ENCODE results near the gene ADORA3.
A peak's percentile ranks its signal among the peaks of the same experiment; 100 is the strongest.

Gene ADORA3

DNA sequence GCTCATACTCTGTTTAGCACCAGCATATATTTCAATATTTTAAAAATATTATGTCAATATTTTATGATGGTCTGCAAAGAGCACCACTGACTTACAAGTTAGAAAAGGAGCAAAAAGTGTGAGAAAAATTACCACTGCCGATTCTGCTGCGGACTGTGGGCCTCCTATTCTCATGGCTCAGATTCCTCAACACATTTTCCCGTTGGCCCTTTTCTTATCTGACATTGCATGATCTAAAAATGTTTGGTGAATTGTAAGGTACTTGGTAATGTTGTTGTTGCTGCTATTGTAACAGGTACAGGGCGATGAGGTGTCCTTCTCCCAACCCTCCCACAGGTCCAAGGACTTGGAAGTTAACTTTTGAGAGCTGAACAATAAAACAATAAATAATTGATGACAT is 28.9 kb downstream of the ADORA3 start:
- H3K27me3 ChIP-seq (ENCODE audit: insufficient read depth, poor library complexity, severe bottlenecking), result no peaks in the 10 kb centered on the region
- TF ChIP-seq, protein P1, sequence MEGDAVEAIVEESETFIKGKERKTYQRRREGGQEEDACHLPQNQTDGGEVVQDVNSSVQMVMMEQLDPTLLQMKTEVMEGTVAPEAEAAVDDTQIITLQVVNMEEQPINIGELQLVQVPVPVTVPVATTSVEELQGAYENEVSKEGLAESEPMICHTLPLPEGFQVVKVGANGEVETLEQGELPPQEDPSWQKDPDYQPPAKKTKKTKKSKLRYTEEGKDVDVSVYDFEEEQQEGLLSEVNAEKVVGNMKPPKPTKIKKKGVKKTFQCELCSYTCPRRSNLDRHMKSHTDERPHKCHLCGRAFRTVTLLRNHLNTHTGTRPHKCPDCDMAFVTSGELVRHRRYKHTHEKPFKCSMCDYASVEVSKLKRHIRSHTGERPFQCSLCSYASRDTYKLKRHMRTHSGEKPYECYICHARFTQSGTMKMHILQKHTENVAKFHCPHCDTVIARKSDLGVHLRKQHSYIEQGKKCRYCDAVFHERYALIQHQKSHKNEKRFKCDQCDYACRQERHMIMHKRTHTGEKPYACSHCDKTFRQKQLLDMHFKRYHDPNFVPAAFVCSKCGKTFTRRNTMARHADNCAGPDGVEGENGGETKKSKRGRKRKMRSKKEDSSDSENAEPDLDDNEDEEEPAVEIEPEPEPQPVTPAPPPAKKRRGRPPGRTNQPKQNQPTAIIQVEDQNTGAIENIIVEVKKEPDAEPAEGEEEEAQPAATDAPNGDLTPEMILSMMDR (IDR thresholded peaks at IDR 0.05; ENCODE audit: insufficient read depth, low read length), result no peak
- TF ChIP-seq GABPA (IDR thresholded peaks at IDR 0.05; ENCODE audit: low read depth) (no peak), SPI1 (IDR thresholded peaks at IDR 0.05; ENCODE audit: borderline replicate concordance, low read depth) (no peak), POLR2AphosphoS5 (IDR thresholded peaks at IDR 0.05; ENCODE audit: low read depth) (no peak)
- TF ChIP-seq, protein P2, sequence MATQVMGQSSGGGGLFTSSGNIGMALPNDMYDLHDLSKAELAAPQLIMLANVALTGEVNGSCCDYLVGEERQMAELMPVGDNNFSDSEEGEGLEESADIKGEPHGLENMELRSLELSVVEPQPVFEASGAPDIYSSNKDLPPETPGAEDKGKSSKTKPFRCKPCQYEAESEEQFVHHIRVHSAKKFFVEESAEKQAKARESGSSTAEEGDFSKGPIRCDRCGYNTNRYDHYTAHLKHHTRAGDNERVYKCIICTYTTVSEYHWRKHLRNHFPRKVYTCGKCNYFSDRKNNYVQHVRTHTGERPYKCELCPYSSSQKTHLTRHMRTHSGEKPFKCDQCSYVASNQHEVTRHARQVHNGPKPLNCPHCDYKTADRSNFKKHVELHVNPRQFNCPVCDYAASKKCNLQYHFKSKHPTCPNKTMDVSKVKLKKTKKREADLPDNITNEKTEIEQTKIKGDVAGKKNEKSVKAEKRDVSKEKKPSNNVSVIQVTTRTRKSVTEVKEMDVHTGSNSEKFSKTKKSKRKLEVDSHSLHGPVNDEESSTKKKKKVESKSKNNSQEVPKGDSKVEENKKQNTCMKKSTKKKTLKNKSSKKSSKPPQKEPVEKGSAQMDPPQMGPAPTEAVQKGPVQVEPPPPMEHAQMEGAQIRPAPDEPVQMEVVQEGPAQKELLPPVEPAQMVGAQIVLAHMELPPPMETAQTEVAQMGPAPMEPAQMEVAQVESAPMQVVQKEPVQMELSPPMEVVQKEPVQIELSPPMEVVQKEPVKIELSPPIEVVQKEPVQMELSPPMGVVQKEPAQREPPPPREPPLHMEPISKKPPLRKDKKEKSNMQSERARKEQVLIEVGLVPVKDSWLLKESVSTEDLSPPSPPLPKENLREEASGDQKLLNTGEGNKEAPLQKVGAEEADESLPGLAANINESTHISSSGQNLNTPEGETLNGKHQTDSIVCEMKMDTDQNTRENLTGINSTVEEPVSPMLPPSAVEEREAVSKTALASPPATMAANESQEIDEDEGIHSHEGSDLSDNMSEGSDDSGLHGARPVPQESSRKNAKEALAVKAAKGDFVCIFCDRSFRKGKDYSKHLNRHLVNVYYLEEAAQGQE (IDR thresholded peaks at IDR 0.05; ENCODE audit: insufficient replicate concordance, low read depth), result no peak
- H3K27ac ChIP-seq (replicated peaks), result peak overlapping the region; percentile 86
- peak overlapping the region; percentile 57 for H3K4me3 ChIP-seq (replicated peaks; ENCODE audit: insufficient read depth, low read length)
- DNase-seq (ENCODE audit: low read depth in 1 of 2, low spot score in 1 of 2), result no peak

DNA sequence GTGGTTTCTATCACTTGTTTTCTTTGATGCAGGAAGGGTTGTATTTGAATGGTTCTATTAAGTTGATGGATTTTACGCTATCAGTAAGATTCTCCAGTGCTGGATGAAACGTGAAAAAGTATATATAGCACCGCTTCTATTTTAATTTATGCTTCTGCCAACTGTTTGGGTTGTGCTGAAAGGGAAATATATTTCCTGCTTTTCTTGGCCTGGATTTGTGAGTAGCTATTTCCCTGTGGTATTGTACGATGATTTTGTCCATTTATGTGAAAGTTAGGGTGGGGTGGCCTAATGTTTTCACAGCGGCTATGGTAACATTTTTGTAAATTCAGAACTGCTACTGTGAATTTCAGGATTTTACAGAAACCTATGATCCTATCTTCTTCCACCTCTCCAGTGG is 29.3 kb downstream of the ADORA3 start:
- peak overlapping the region; percentile 57 for H3K4me3 ChIP-seq (replicated peaks; ENCODE audit: insufficient read depth, low read length)
- TF ChIP-seq, protein P1 (IDR thresholded peaks at IDR 0.05; ENCODE audit: insufficient read depth, low read length), result no peak
- TF ChIP-seq SPI1 (IDR thresholded peaks at IDR 0.05; ENCODE audit: borderline replicate concordance, low read depth), result no peak
- TF ChIP-seq POLR2AphosphoS5 (IDR thresholded peaks at IDR 0.05; ENCODE audit: low read depth), result no peak
- TF ChIP-seq, protein P2 (IDR thresholded peaks at IDR 0.05; ENCODE audit: insufficient replicate concordance, low read depth), result no peak
- no peak for TF ChIP-seq GABPA (IDR thresholded peaks at IDR 0.05; ENCODE audit: low read depth)

DNA sequence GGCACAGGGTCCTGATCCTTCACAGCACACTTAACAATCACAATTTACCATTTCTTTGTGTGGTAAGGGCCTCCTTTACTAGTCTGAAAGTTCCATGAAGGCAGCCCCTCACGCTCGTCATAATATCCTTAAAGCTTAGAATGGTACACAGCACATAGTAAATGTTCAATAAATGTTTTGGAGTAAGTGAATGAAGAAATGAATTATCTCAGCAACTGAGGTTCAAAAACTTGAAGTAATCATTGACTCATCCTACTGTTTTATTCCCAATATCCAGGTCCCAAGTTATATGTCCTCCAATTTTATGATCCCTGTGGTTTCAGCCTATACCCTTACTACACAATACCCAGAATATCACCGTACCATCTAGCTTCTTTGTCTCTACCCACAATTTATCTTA is 31.9 kb downstream of the ADORA3 start:
- peak overlapping the region; percentile 77 for H3K27ac ChIP-seq (replicated peaks)
- H3K4me3 ChIP-seq (replicated peaks; ENCODE audit: insufficient read depth, low read length), result no peak overlapping the region
- H3K27me3 ChIP-seq (ENCODE audit: insufficient read depth, poor library complexity, severe bottlenecking), result no peaks in the 10 kb centered on the region
- no peak for DNase-seq (ENCODE audit: low read depth in 1 of 2, low spot score in 1 of 2)
- TF ChIP-seq SPI1 (IDR thresholded peaks at IDR 0.05; ENCODE audit: borderline replicate concordance, low read depth), result no peak
- TF ChIP-seq, protein P2 (IDR thresholded peaks at IDR 0.05; ENCODE audit: insufficient replicate concordance, low read depth), result no peak
- no peak for TF ChIP-seq GABPA (IDR thresholded peaks at IDR 0.05; ENCODE audit: low read depth)
- TF ChIP-seq, protein P1 (IDR thresholded peaks at IDR 0.05; ENCODE audit: insufficient read depth, low read length), result no peak
- no peak for TF ChIP-seq POLR2AphosphoS5 (IDR thresholded peaks at IDR 0.05; ENCODE audit: low read depth)

More for the DNA sequence above, 29.3 kb downstream of the ADORA3 start:
- Histone ChIP-seq H3K27me3 (ENCODE audit: insufficient read depth, poor library complexity, severe bottlenecking) (no peaks in the 10 kb centered on the region), H3K27ac (replicated peaks) (peak overlapping the region; percentile 86)
- no peak for DNase-seq (ENCODE audit: low read depth in 1 of 2, low spot score in 1 of 2)

All from HL-60 (cell line).